Panc1 (cell line): ENCODE data around the gene NDOR1.

Experiments
- CTCF ChIP-seq: fragments of 450-650 bp; IDR thresholded peaks from 2 replicates; pipeline ENCODE4 v1.5.1; 2017; ENCODE audit warnings: mild to moderate bottlenecking
- POLR2AphosphoS5 ChIP-seq: IDR thresholded peaks from 2 replicates; pipeline ENCODE4 v1.6.1; 2012; ENCODE audit warnings: mild to moderate bottlenecking, low read depth, low read length, moderate library complexity
- TCF7L2 ChIP-seq: IDR thresholded peaks from 2 replicates; pipeline ENCODE4 v1.6.1; 2011; ENCODE audit warnings: mild to moderate bottlenecking, low read depth, low read length, inconsistent platforms
- TF ChIP-seq, protein P1 (sequence below), 2 experiments: IDR thresholded peaks; 2 replicates each; pipeline ENCODE4 v1.6.1; 2011 to 2012; ENCODE audit warnings: low read depth in 2 of 2, control low read depth in 1 of 2, low read length in 1 of 2, mild to moderate bottlenecking in 1 of 2, moderate library complexity in 1 of 2; ENCODE audit not compliant: insufficient read depth in 1 of 2

DNA sequence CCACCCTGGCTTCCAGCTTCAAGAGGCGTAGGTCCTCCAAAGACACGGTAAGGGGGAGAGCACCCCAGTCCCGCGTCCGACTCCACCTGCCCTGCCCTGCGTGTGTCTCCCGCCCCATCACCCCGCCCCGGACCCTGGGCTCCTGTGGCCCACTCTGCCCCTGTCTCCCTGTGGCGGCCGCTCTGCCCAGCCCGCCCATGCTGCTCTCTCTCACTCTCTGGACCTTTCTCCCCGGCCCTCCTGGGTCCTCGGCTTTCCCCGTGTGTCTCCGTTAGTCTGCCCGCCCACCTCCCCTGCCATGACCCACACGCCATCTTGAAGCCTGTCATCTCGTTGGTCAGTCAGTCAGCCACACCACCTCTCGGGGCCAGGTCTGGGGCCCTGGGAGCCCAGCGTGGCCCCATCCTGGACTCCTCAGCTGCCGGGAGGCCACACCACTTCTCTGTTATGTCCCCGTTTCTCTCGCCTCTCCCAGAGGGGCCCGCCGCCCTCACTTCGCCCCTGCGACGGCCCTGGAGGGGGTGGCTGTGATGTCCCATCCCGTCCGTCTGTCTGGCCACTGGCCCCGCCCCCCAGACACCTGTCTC lies 40.2 kb upstream of the NDOR1 start:
- TF ChIP-seq CTCF = no peak
- TF ChIP-seq TCF7L2 = no peak
- TF ChIP-seq POLR2AphosphoS5 = no peak
- TF ChIP-seq, protein P1, sequence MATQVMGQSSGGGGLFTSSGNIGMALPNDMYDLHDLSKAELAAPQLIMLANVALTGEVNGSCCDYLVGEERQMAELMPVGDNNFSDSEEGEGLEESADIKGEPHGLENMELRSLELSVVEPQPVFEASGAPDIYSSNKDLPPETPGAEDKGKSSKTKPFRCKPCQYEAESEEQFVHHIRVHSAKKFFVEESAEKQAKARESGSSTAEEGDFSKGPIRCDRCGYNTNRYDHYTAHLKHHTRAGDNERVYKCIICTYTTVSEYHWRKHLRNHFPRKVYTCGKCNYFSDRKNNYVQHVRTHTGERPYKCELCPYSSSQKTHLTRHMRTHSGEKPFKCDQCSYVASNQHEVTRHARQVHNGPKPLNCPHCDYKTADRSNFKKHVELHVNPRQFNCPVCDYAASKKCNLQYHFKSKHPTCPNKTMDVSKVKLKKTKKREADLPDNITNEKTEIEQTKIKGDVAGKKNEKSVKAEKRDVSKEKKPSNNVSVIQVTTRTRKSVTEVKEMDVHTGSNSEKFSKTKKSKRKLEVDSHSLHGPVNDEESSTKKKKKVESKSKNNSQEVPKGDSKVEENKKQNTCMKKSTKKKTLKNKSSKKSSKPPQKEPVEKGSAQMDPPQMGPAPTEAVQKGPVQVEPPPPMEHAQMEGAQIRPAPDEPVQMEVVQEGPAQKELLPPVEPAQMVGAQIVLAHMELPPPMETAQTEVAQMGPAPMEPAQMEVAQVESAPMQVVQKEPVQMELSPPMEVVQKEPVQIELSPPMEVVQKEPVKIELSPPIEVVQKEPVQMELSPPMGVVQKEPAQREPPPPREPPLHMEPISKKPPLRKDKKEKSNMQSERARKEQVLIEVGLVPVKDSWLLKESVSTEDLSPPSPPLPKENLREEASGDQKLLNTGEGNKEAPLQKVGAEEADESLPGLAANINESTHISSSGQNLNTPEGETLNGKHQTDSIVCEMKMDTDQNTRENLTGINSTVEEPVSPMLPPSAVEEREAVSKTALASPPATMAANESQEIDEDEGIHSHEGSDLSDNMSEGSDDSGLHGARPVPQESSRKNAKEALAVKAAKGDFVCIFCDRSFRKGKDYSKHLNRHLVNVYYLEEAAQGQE (IDR thresholded peaks at IDR 0.05; ENCODE audit: insufficient read depth in 1 of 2, low read depth in 2 of 2, low read length in 1 of 2) = no peak
